ENCODE measurements around the gene FGD4.

- TF ChIP-seq, protein P1, sequence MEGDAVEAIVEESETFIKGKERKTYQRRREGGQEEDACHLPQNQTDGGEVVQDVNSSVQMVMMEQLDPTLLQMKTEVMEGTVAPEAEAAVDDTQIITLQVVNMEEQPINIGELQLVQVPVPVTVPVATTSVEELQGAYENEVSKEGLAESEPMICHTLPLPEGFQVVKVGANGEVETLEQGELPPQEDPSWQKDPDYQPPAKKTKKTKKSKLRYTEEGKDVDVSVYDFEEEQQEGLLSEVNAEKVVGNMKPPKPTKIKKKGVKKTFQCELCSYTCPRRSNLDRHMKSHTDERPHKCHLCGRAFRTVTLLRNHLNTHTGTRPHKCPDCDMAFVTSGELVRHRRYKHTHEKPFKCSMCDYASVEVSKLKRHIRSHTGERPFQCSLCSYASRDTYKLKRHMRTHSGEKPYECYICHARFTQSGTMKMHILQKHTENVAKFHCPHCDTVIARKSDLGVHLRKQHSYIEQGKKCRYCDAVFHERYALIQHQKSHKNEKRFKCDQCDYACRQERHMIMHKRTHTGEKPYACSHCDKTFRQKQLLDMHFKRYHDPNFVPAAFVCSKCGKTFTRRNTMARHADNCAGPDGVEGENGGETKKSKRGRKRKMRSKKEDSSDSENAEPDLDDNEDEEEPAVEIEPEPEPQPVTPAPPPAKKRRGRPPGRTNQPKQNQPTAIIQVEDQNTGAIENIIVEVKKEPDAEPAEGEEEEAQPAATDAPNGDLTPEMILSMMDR (conservative IDR thresholded peaks at IDR 0.05; ENCODE audit: low read length) = no peak
- no peak for TF ChIP-seq EZH2phosphoT487 (IDR thresholded peaks at IDR 0.05; ENCODE audit: borderline replicate concordance)
Observed at GRCh38 chr12:32503730-32504129, 104.4 kb downstream of the FGD4 start.
